Measurements from ENCODE around the gene GNAI2. TPM values are rescaled to one million over a fixed set of nuclear protein-coding genes. Genes with fewer than 3 reads are reported as not detected.
"Not testable (repeated sequence)": the region's sequence is repeated elsewhere in the genome, so short reads cannot be mapped to it uniquely, and the experiment has no call there.

Gene GNAI2
- polyA plus RNA-seq, 3 donors from 2014 or later: 550 to 903 (median 902) TPM

GRCh38 chr3:50278880-50279224, 42.8 kb downstream of the GNAI2 start, which contains the start of gene LSMEM2:
Gene LSMEM2 (plus strand): TSS chr3:50279087. CDS start chr3:50279114, 27 bp downstream.
- H3K27ac Mint-ChIP-seq: no peak within 1 kb of the TSS

GRCh38 chr3:50279255-50280016, 43.4 kb downstream of the GNAI2 start:
- H3K36me3 Mint-ChIP-seq: no peaks in the 10 kb centered on the region
- H3K4me1 Mint-ChIP-seq: peaks cover 8 to 9% of the 10 kb centered on the region in 2 donors
- DNase-seq: no peak
- no peaks in the 10 kb centered on the region for H3K9me3 Mint-ChIP-seq
- no peak overlapping the region for H3K27ac Mint-ChIP-seq
- no peak overlapping the region for H3K4me3 Mint-ChIP-seq
- peaks cover 7 to 16% (median 16%) of the 10 kb centered on the region in 3 donors for H3K27me3 Mint-ChIP-seq (ENCODE audit: low read depth in 3 of 3)

More at GRCh38 chr3:50278880-50279224, 42.8 kb downstream of the GNAI2 start, which contains the start of gene LSMEM2:
- Mint-ChIP-seq H3K4me3 (no peak within 1 kb of the TSS), H3K4me1 (peaks cover 12 to 15% of the 10 kb centered on the region in 2 donors), H3K9me3 (no peaks in the 10 kb centered on the region), H3K27me3 (ENCODE audit: low read depth in 3 of 3) (peaks cover 11 to 22% (median 21%) of the 10 kb centered on the region in 3 donors), H3K36me3 (no peaks in the 10 kb centered on the region)
- DNase-seq: no peak

- peaks cover 0 to 12% (median 0%) of the 10 kb centered on the region in 3 donors for H3K36me3 Mint-ChIP-seq
- DNase-seq; H3K27ac Mint-ChIP-seq; H3K27me3 Mint-ChIP-seq (ENCODE audit: low read depth in 3 of 3); H3K9me3 Mint-ChIP-seq; H3K4me1 Mint-ChIP-seq; H3K4me3 Mint-ChIP-seq: not testable (repeated sequence)
These were observed 48.1 kb downstream of the GNAI2 start for GRCh38 chr3:50284121-50284520.

GRCh38 chr3:50286322-50287227, 50.6 kb downstream of the GNAI2 start:
- Mint-ChIP-seq H3K4me1 (peaks cover 5 to 8% of the 10 kb centered on the region in 2 donors), H3K4me3 (no peak overlapping the region), H3K27ac (no peak overlapping the region), H3K27me3 (ENCODE audit: low read depth in 3 of 3) (peaks cover 0 to 3% (median 1%) of the 10 kb centered on the region in 3 donors), H3K36me3 (peaks cover 0 to 15% (median 0%) of the 10 kb centered on the region in 3 donors), H3K9me3 (no peaks in the 10 kb centered on the region)
- DNase-seq: no peak

- DNase-seq: no peak
- H3K36me3 Mint-ChIP-seq: peaks cover 0 to 15% (median 0%) of the 10 kb centered on the region in 3 donors
- H3K4me1 Mint-ChIP-seq: peaks cover 8 to 9% of the 10 kb centered on the region in 2 donors
- H3K27me3 Mint-ChIP-seq (ENCODE audit: low read depth in 3 of 3): peaks cover 0 to 3% (median 0%) of the 10 kb centered on the region in 3 donors
- no peak overlapping the region for H3K4me3 Mint-ChIP-seq
- no peaks in the 10 kb centered on the region for H3K9me3 Mint-ChIP-seq
- peak overlapping the region in 1 of 6 donors; percentile 40 for H3K27ac Mint-ChIP-seq
These were observed 51.3 kb downstream of the GNAI2 start for GRCh38 chr3:50287262-50287661.

GRCh38 chr3:50288387-50289007, 52.5 kb downstream of the GNAI2 start:
- H3K4me1 Mint-ChIP-seq: peaks cover 16 to 19% of the 10 kb centered on the region in 2 donors
- no peak overlapping the region for H3K4me3 Mint-ChIP-seq
- H3K27me3 Mint-ChIP-seq (ENCODE audit: low read depth in 3 of 3): peaks cover 0 to 7% (median 3%) of the 10 kb centered on the region in 3 donors
- no peak for DNase-seq
- H3K9me3 Mint-ChIP-seq: no peaks in the 10 kb centered on the region
- H3K36me3 Mint-ChIP-seq: peaks cover 0 to 15% (median 0%) of the 10 kb centered on the region in 3 donors
- H3K27ac Mint-ChIP-seq: no peak overlapping the region

- no peak for DNase-seq
- Mint-ChIP-seq H3K9me3 (no peaks in the 10 kb centered on the region), H3K27ac (no peak overlapping the region)
These were observed 53.1 kb downstream of the GNAI2 start for GRCh38 chr3:50289130-50289529.

GRCh38 chr3:50290161-50290641, 54.2 kb downstream of the GNAI2 start:
- Mint-ChIP-seq H3K9me3 (no peaks in the 10 kb centered on the region), H3K27me3 (ENCODE audit: low read depth in 3 of 3) (peaks cover 0 to 7% (median 3%) of the 10 kb centered on the region in 3 donors), H3K4me3 (peak overlapping the region in 2 of 5 donors; percentile 18 to 44), H3K27ac (no peak overlapping the region), H3K4me1 (peaks cover 16 to 19% of the 10 kb centered on the region in 2 donors), H3K36me3 (peaks cover 0 to 15% (median 0%) of the 10 kb centered on the region in 3 donors)
- no peak for DNase-seq

More at GRCh38 chr3:50289130-50289529, 53.1 kb downstream of the GNAI2 start:
- peaks cover 0 to 7% (median 3%) of the 10 kb centered on the region in 3 donors for H3K27me3 Mint-ChIP-seq (ENCODE audit: low read depth in 3 of 3)
- H3K4me3 Mint-ChIP-seq: no peak overlapping the region
- peaks cover 16 to 19% of the 10 kb centered on the region in 2 donors for H3K4me1 Mint-ChIP-seq
- H3K36me3 Mint-ChIP-seq: peaks cover 0 to 15% (median 0%) of the 10 kb centered on the region in 3 donors

- Mint-ChIP-seq H3K36me3 (peaks cover 0 to 15% (median 0%) of the 10 kb centered on the region in 3 donors), H3K4me1 (peaks cover 17 to 19% of the 10 kb centered on the region in 2 donors), H3K27me3 (ENCODE audit: low read depth in 3 of 3) (peaks cover 0 to 5% (median 3%) of the 10 kb centered on the region in 3 donors)
These were observed 56.4 kb downstream of the GNAI2 start, which contains the start of gene IFRD2 for GRCh38 chr3:50292159-50293078. Gene IFRD2 (minus strand): TSS chr3:50292429. CDS start chr3:50292274, 155 bp downstream.

GRCh38 chr3:50293079-50293801, 57.2 kb downstream of the GNAI2 start:
- peaks cover 0 to 12% (median 0%) of the 10 kb centered on the region in 3 donors for H3K36me3 Mint-ChIP-seq
- no peak for DNase-seq
- peak overlapping the region; percentile 81 to 98 (median 98) for H3K27ac Mint-ChIP-seq
- no peaks in the 10 kb centered on the region for H3K9me3 Mint-ChIP-seq
- peaks cover 24 to 25% of the 10 kb centered on the region in 2 donors for H3K4me1 Mint-ChIP-seq
- H3K4me3 Mint-ChIP-seq: peak overlapping the region in 4 of 5 donors; percentile 87 to 91 (median 90)
- H3K27me3 Mint-ChIP-seq (ENCODE audit: low read depth in 3 of 3): peaks cover 0 to 5% (median 3%) of the 10 kb centered on the region in 3 donors

More at GRCh38 chr3:50292159-50293078, 56.4 kb downstream of the GNAI2 start, which contains the start of gene IFRD2:
- peak within 1 kb of the TSS; percentile 87 to 91 (median 89) for H3K4me3 Mint-ChIP-seq
- H3K27ac Mint-ChIP-seq: peak within 1 kb of the TSS; percentile 81 to 98 (median 98)
- peak; percentile 92 to 93 (median 92) for DNase-seq
- H3K9me3 Mint-ChIP-seq: no peaks in the 10 kb centered on the region

GRCh38 chr3:50294089-50294488, 58.1 kb downstream of the GNAI2 start:
- no peak for DNase-seq
- H3K4me3 Mint-ChIP-seq: no peak overlapping the region
- peaks cover 0 to 5% (median 3%) of the 10 kb centered on the region in 3 donors for H3K27me3 Mint-ChIP-seq (ENCODE audit: low read depth in 3 of 3)
- H3K36me3 Mint-ChIP-seq: peaks cover 0 to 3% (median 0%) of the 10 kb centered on the region in 3 donors
- no peaks in the 10 kb centered on the region for H3K9me3 Mint-ChIP-seq
- peaks cover 30 to 31% of the 10 kb centered on the region in 2 donors for H3K4me1 Mint-ChIP-seq
- no peak overlapping the region for H3K27ac Mint-ChIP-seq

Measured in immature natural killer cell (primary cell).